K562 (cell line): Measurements from ENCODE around the gene EIF1. TPM values are rescaled to one million over a fixed set of nuclear protein-coding genes. Genes with fewer than 3 reads are reported as not detected.

Experiments
- ATAC-seq: fragments of 200-7000 bp; cut with Tn5 transposase; 3 replicates; pipeline ENCODE4 v1.9.1; 2020; ENCODE audit warnings: moderate library complexity
- BruUV-seq: library from RNA; stranded (reverse); fragments of 400-500 nt; replicated peaks from 2 replicates; lab custom pipeline; 2021; lab: Mats Ljungman, UMichigan
- CTCF ChIA-PET: fragments of 300-600 bp; formaldehyde crosslinking; extraction: SDS; loops from one replicate; lab custom pipeline; 2021; ENCODE audit warnings: low intra/inter-chr PET ratio; lab: Yijun Ruan, JAX
- POLR2A ChIA-PET: fragments of 300-600, 350-650 bp; sonication (Branson Sonifier 250); formaldehyde crosslinking; extraction: SDS; loops from one replicate; lab custom pipeline; 2021; ENCODE audit warnings: antibody characterized with exemption, inconsistent platforms; lab: Yijun Ruan, JAX
- DNase-seq, 4 experiments: peaks; one replicate each; pipeline versions ENCODE4 v3.0.0 to v3.0.0-alpha.2; 2011 to 2018; ENCODE audit warnings: low spot score in 3 of 4, mixed read lengths in 3 of 4; ENCODE audit errors: extremely low read depth in 1 of 4
- FAIRE-seq: peaks from 2 replicates; lab custom pipeline; 2011; peaks lifted over from hg19 to GRCh38; lab: Jason Lieb, UNC
- H2AFZ ChIP-seq: 2 replicates; pipeline ENCODE4 v1.6.0; 2011; ENCODE audit warnings: low read depth, low read length, control low read depth, inconsistent platforms
- H3K27ac ChIP-seq: fragments of 200-600 bp; 3 replicates; pipeline ENCODE4 v1.8.0; 2011; ENCODE audit warnings: low read depth, mild to moderate bottlenecking, control low read depth, inconsistent platforms, low read length, moderate library complexity, mixed read lengths; ENCODE audit errors: extremely low read depth
- H3K27me3 ChIP-seq, 2 experiments: fragments of 300-600 bp in 1 of 2; 2 replicates in 1 of 2; 3 replicates in 1 of 2; pipeline versions ENCODE4 v1.6.0 to v1.8.0; 2011; ENCODE audit warnings: inconsistent platforms in 2 of 2, low read length in 2 of 2, mild to moderate bottlenecking in 1 of 2, mixed read lengths in 1 of 2, moderate library complexity in 1 of 2; ENCODE audit not compliant: control insufficient read depth in 2 of 2, insufficient read depth in 2 of 2
- H3K36me3 ChIP-seq: fragments of 300-600 bp; 3 replicates; pipeline ENCODE4 v1.8.0; 2011; ENCODE audit warnings: mild to moderate bottlenecking, low read length, inconsistent platforms; ENCODE audit not compliant: control insufficient read depth, insufficient read depth
- H3K4me1 ChIP-seq, 2 experiments: fragments of 200-600 bp in 1 of 2; replicated peaks in 1 of 2; 2 replicates in 1 of 2; 3 replicates in 1 of 2; pipeline versions ENCODE4 v1.5.1 to v1.8.0; 2011; ENCODE audit warnings: inconsistent platforms in 2 of 2, low read length in 2 of 2, mild to moderate bottlenecking in 1 of 2, mixed read lengths in 1 of 2, moderate library complexity in 1 of 2; ENCODE audit not compliant: control insufficient read depth in 2 of 2, insufficient read depth in 2 of 2
- H3K4me2 ChIP-seq: 2 replicates; pipeline ENCODE4 v1.6.1; 2011; ENCODE audit warnings: low read length, control low read depth, inconsistent platforms, mixed read lengths; ENCODE audit not compliant: insufficient read depth
- H3K4me3 ChIP-seq: fragments of 200-600 bp; sonication (generic), shearing (Covaris generic); 2 replicates; pipeline ENCODE4 v1.5.1; 2016; ENCODE audit warnings: control low read depth, inconsistent platforms
- H3K79me2 ChIP-seq: fragments of 200-600 bp; 3 replicates; pipeline ENCODE4 v1.8.0; 2011; ENCODE audit warnings: low read length, inconsistent platforms; ENCODE audit not compliant: control insufficient read depth, insufficient read depth
- H3K9ac ChIP-seq, 2 experiments: 2 replicates each; pipeline versions ENCODE4 v1.6.0 to v1.6.1; 2011; ENCODE audit warnings: low read depth in 2 of 2, low read length in 2 of 2, control low read depth in 1 of 2, inconsistent platforms in 1 of 2, mild to moderate bottlenecking in 1 of 2, mixed read lengths in 1 of 2; ENCODE audit not compliant: insufficient read depth in 1 of 2
- H3K9me1 ChIP-seq: one replicate; pipeline ENCODE4 v1.6.0; 2011; ENCODE audit warnings: inconsistent platforms, mild to moderate bottlenecking, low read length, moderate library complexity; ENCODE audit not compliant: control insufficient read depth, insufficient read depth
- H3K9me3 ChIP-seq: replicated peaks from 2 replicates; pipeline ENCODE4 v1.5.1; 2011; ENCODE audit warnings: low read depth, low read length, inconsistent platforms; ENCODE audit not compliant: control insufficient read depth, insufficient read depth
- H4K20me1 ChIP-seq: replicated peaks from 2 replicates; pipeline ENCODE4 v1.6.1; 2011; ENCODE audit warnings: low read length, inconsistent platforms, mixed read lengths; ENCODE audit not compliant: control insufficient read depth, insufficient read depth
- ATF7 ChIP-seq: fragments of 450-650 bp; IDR thresholded peaks from 2 replicates; pipeline ENCODE4 v1.7.1; 2014; ENCODE audit warnings: mild to moderate bottlenecking, moderate library complexity
- CCNT2 ChIP-seq: IDR thresholded peaks from 2 replicates; pipeline ENCODE4 v1.6.1; 2011; ENCODE audit warnings: borderline replicate concordance, low read depth, mild to moderate bottlenecking, moderate library complexity, mixed read lengths, low read length; ENCODE audit not compliant: insufficient read length; ENCODE audit errors: extremely low read depth
- JUN ChIP-seq, 2 experiments: sonication (generic) in 1 of 2; formaldehyde crosslinking in 1 of 2; IDR thresholded peaks; 2 replicates each; pipeline versions ENCODE4 v1.6.1 to v1.8.0; 2012 to 2022; ENCODE audit warnings: borderline replicate concordance in 2 of 2, mild to moderate bottlenecking in 2 of 2, improper control_type of control experiment in 1 of 2, low read depth in 1 of 2, low read length in 1 of 2, missing genetic modification reagents in 1 of 2
- KAT8 ChIP-seq: fragments of 450-650 bp; IDR thresholded peaks from 2 replicates; pipeline ENCODE4 v1.6.1; 2016; ENCODE audit warnings: low read depth, mild to moderate bottlenecking
- KDM4B ChIP-seq, 2 experiments: fragments of 450-650 bp in 1 of 2; sonication (generic) in 1 of 2; IDR thresholded peaks; 2 replicates each; pipeline ENCODE4 v1.6.1; 2016 to 2017; ENCODE audit warnings: borderline replicate concordance in 2 of 2, antibody characterized with exemption in 1 of 2, low read depth in 1 of 2, mild to moderate bottlenecking in 1 of 2
- LEF1 ChIP-seq: fragments of 450-650 bp; IDR thresholded peaks from 2 replicates; pipeline ENCODE4 v1.6.1; 2016; ENCODE audit warnings: mild to moderate bottlenecking
- NCOR1 ChIP-seq: fragments of 450-650 bp; IDR thresholded peaks from 2 replicates; pipeline ENCODE4 v1.6.1; 2016; ENCODE audit warnings: mild to moderate bottlenecking, moderate library complexity
- SUPT5H ChIP-seq: fragments of 450-650 bp; IDR thresholded peaks from 2 replicates; pipeline ENCODE4 v1.6.1; 2016
- TAF15 ChIP-seq: fragments of 200-400 bp; formaldehyde crosslinking; IDR thresholded peaks from 2 replicates; pipeline ENCODE4 v1.6.1; 2017; ENCODE audit warnings: mild to moderate bottlenecking, low read depth, low read length, moderate library complexity
- TCF7 ChIP-seq: sonication (generic); IDR thresholded peaks from 2 replicates; pipeline ENCODE4 v1.6.1; 2016; ENCODE audit warnings: antibody characterized with exemption, borderline replicate concordance
- ZC3H4 ChIP-seq: sonication (generic); formaldehyde crosslinking; IDR thresholded peaks from 2 replicates; pipeline ENCODE4 v1.9.0; 2021; ENCODE audit warnings: missing genetic modification reagents, borderline replicate concordance
- ZNF778 ChIP-seq: fragments of 450-650 bp; formaldehyde crosslinking; IDR thresholded peaks from 2 replicates; pipeline ENCODE4 v1.4.0; 2020; ENCODE audit warnings: mild to moderate bottlenecking, moderate library complexity
- ZSCAN29 ChIP-seq: fragments of 450-650 bp; IDR thresholded peaks from 2 replicates; pipeline ENCODE4 v1.6.1; 2017
- WGBS: fragments of 100-300 bp; shearing (Covaris generic); methylation state at CpG from one replicate; pipeline ENCODE4 v1.1.6; 2016; ENCODE audit warnings: low coverage, mixed read lengths; ENCODE audit not compliant: insufficient coverage; ENCODE audit errors: missing lambda C conversion rate; 5-methylcytosine and 5-hydroxymethylcytosine counted together
- in situ Hi-C: fragments of 300-500 bp; cut with MboI; formaldehyde crosslinking; loops from 4 replicates; pipeline ENCODE4 v1.15.0; 2018; ENCODE audit warnings: inconsistent platforms, mixed read lengths
- intact Hi-C: fragments of 100-400 bp; cut with micrococcal nuclease; formaldehyde crosslinking; loops from 2 replicates; pipeline ENCODE4 v1.14.2; 2022
- polyA plus RNA-seq, 8 experiments: library from polyadenylated mRNA; depleted of rRNA in 4 of 8; stranded (reverse) in 5 of 8; unstranded in 3 of 8; fragments of >200 nt; fragmentation: Nextera tagmentation in 2 of 8; fragmentation: Illumina TruSeq in 1 of 8; extraction: Ambion mirVana in 2 of 8; extraction: Trizol in 1 of 8; gene quantifications; 2 replicates each; pipeline versions ENCODE4 v1.2.1 to v1.2.3, GENCODE V29; 2011 to 2014; ENCODE audit warnings: inconsistent platforms in 1 of 8, missing spikeins in 1 of 8
- total RNA-seq, 7 experiments: library from RNA; depleted of rRNA in 6 of 7; stranded (reverse); fragments of >200 nt in 6 of 7; fragmentation: Illumina TruSeq in 2 of 7; extraction: Trizol in 2 of 7; gene quantifications; 2 replicates each; pipeline versions ENCODE4 v1.2.1 to v1.2.3, GENCODE V29; 2011 to 2021; ENCODE audit warnings: low replicate concordance in 1 of 7
- TF ChIP-seq, protein P1 (sequence below): IDR thresholded peaks from 2 replicates; pipeline ENCODE4 v1.6.1; 2011; ENCODE audit not compliant: insufficient read length; ENCODE audit errors: extremely low read depth
- TF ChIP-seq, protein P2 (sequence below): sonication (generic); formaldehyde crosslinking; IDR thresholded peaks from 2 replicates; pipeline ENCODE4 v1.8.1; 2023; ENCODE audit warnings: mild to moderate bottlenecking, missing genetic modification reagents
- TF ChIP-seq, protein P3 (sequence below): fragments of 250-450 bp; sonication (Bioruptor Pico); IDR thresholded peaks from 2 replicates; pipeline ENCODE4 v1.8.0; 2021; ENCODE audit warnings: borderline replicate concordance, mild to moderate bottlenecking, moderate library complexity; ENCODE audit not compliant: poor library complexity, severe bottlenecking
- TF ChIP-seq, protein P4 (sequence below): fragments of 200-800 bp; sonication (Bioruptor generic); IDR thresholded peaks from 2 replicates; pipeline ENCODE4 v1.6.1; 2017; ENCODE audit warnings: missing genetic modification characterization, missing compliant biosample characterization

EIF1 gene
- total and polyA plus RNA-seq, 9 of the 15 experiments (the other 6 are each of a cell fraction or from before 2014, with no cell fraction given), result 67.0 to 1,204 (median 320) TPM

DNA sequence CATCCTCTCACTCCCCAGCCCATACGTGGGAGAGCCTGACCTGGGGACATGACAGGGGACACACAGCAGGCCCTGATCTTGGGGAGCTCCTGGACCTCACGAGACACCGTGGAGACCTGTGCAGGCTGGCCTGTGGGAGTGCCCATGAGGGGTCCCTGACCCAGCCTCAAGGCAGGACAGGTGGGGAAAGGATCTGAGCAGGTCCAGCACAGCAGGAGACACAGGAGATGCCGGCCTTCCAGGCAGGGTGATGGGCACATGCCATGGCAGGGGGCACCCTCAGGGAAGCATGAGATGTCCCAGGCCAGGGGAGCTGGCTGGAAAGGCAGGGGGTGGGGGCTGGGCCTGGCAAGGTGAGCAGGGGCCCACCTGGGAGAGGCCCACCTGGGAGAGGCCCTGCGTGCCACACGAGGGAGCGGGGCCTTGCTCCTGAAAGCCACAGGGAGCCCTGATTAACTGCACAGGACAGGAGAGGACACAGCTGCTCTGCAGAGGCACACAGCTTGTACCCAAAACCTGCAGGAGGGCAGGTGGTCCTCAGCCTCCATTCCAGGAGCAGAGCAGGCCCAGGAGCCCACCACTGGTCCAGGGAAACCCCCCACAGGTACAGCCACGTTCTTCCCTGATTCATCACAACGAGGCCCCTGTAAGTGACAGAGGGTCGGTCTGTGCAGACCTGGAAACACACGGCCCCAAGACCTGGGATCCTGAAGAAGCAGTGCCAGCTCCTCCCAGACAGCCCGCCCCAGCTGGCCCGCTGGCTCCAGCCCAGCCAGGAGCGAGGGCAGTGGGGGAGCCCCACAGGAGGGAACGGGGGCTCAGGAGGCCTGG, 37.7 kb upstream of the EIF1 start:
- H3K4me1 ChIP-seq, result peaks cover 12 to 46% of the 10 kb centered on the region in 2 experiments; a peak in 4 of 5 replicates
- no peak overlapping the region for H3K27ac ChIP-seq
- H3K79me2 ChIP-seq, result no peaks in the 10 kb centered on the region
- intact Hi-C loops, result no loop called here
- 0 out of 2 replicates have a peak, but pooled peaks cover 3% of the 10 kb centered on the region for H4K20me1 ChIP-seq
- in situ Hi-C loops, result loop anchor here (25.0 kb wide), 1 partner anchor 1039 kb away; no protein-coding TSS in a partner anchor
- H3K9ac ChIP-seq, result no peak overlapping the region
- H2AFZ ChIP-seq, result no peak overlapping the region
- no TSS peak for BruUV-seq
- no peaks in the 10 kb centered on the region for H3K9me3 ChIP-seq
- DNase-seq (no peak), ATAC-seq (no peak), FAIRE-seq (no peak)
- 14% methylated on average over 14 of the region's 15 CpGs for WGBS
- ChIA-PET CTCF (interaction anchor here (4.5 kb wide), 1 partner anchor 10 kb away, joined by 87 read pairs; no protein-coding TSS in a partner anchor), POLR2A (interaction anchor here (0.6 to 0.8 kb wide), 3 partner anchors 85 to 242 kb away, joined by 3 to 4 read pairs (median 4); no protein-coding TSS in a partner anchor)
- peaks cover 2 to 20% of the 10 kb centered on the region in 2 experiments; a peak in 2 of 5 replicates for H3K27me3 ChIP-seq
- H3K9me1 ChIP-seq, result no peaks in the 10 kb centered on the region
- no peak overlapping the region for H3K4me2 ChIP-seq
- no peak overlapping the region for H3K4me3 ChIP-seq
- TF ChIP-seq ZC3H4 (no peak), TCF7 (no peak), ZNF778 (CRISPR knock-in tag) (no peak), CCNT2 (no peak), ZSCAN29 (no peak), TAF15 (no peak), KAT8 (no peak), NCOR1 (no peak), ATF7 (no peak), KDM4B (IDR thresholded peaks at IDR 0.05; ENCODE audit: borderline replicate concordance in 2 of 2, low read depth in 1 of 2) (no peak), SUPT5H (no peak), LEF1 (no peak), JUN (IDR thresholded peaks at IDR 0.05; ENCODE audit: borderline replicate concordance, low read depth, low read length) (no peak), JUN (CRISPR knock-in tag; IDR thresholded peaks at IDR 0.05; ENCODE audit: borderline replicate concordance) (no peak)
- TF ChIP-seq, protein P1, sequence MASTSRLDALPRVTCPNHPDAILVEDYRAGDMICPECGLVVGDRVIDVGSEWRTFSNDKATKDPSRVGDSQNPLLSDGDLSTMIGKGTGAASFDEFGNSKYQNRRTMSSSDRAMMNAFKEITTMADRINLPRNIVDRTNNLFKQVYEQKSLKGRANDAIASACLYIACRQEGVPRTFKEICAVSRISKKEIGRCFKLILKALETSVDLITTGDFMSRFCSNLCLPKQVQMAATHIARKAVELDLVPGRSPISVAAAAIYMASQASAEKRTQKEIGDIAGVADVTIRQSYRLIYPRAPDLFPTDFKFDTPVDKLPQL, result no peak
- TF ChIP-seq, protein P2, sequence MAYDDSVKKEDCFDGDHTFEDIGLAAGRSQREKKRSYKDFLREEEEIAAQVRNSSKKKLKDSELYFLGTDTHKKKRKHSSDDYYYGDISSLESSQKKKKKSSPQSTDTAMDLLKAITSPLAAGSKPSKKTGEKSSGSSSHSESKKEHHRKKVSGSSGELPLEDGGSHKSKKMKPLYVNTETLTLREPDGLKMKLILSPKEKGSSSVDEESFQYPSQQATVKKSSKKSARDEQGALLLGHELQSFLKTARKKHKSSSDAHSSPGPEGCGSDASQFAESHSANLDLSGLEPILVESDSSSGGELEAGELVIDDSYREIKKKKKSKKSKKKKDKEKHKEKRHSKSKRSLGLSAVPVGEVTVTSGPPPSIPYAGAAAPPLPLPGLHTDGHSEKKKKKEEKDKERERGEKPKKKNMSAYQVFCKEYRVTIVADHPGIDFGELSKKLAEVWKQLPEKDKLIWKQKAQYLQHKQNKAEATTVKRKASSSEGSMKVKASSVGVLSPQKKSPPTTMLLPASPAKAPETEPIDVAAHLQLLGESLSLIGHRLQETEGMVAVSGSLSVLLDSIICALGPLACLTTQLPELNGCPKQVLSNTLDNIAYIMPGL (CRISPR knock-in tag), result no peak
- TF ChIP-seq, protein P3, sequence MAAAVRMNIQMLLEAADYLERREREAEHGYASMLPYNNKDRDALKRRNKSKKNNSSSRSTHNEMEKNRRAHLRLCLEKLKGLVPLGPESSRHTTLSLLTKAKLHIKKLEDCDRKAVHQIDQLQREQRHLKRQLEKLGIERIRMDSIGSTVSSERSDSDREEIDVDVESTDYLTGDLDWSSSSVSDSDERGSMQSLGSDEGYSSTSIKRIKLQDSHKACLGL, result no peak
- TF ChIP-seq, protein P4, sequence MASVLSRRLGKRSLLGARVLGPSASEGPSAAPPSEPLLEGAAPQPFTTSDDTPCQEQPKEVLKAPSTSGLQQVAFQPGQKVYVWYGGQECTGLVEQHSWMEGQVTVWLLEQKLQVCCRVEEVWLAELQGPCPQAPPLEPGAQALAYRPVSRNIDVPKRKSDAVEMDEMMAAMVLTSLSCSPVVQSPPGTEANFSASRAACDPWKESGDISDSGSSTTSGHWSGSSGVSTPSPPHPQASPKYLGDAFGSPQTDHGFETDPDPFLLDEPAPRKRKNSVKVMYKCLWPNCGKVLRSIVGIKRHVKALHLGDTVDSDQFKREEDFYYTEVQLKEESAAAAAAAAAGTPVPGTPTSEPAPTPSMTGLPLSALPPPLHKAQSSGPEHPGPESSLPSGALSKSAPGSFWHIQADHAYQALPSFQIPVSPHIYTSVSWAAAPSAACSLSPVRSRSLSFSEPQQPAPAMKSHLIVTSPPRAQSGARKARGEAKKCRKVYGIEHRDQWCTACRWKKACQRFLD (CRISPR knock-in tag), result no peak
- H3K36me3 ChIP-seq, result no peaks in the 10 kb centered on the region
